Epithelial cell of proximal tubule (primary cell): ENCODE data around the gene SBK2. TPM values are rescaled to one million over a fixed set of nuclear protein-coding genes. Genes with fewer than 3 reads are reported as not detected.
A peak's percentile ranks its signal among the peaks of the same experiment; 100 is the strongest.

Experiments
- DNase-seq: peaks from one replicate; pipeline ENCODE4 v3.0.0-alpha.2; 2011; ENCODE audit warnings: low read depth
- H3K4me3 ChIP-seq: 2 replicates; pipeline ENCODE4 v1.5.1; 2011; ENCODE audit warnings: low read depth, mild to moderate bottlenecking, low read length
- total RNA-seq: library from RNA; depleted of rRNA; stranded (reverse); fragments of >200 nt; gene quantifications from 2 replicates; pipeline ENCODE4 v1.2.3, GENCODE V29; 2015
- TF ChIP-seq, protein P1 (sequence below): conservative IDR thresholded peaks from 2 replicates; pipeline ENCODE4 v1.5.1; 2012; ENCODE audit warnings: low read depth, mild to moderate bottlenecking, low read length

Gene SBK2
- total RNA-seq, 1 donor from 2014 or later = 2.9 TPM

DNA sequence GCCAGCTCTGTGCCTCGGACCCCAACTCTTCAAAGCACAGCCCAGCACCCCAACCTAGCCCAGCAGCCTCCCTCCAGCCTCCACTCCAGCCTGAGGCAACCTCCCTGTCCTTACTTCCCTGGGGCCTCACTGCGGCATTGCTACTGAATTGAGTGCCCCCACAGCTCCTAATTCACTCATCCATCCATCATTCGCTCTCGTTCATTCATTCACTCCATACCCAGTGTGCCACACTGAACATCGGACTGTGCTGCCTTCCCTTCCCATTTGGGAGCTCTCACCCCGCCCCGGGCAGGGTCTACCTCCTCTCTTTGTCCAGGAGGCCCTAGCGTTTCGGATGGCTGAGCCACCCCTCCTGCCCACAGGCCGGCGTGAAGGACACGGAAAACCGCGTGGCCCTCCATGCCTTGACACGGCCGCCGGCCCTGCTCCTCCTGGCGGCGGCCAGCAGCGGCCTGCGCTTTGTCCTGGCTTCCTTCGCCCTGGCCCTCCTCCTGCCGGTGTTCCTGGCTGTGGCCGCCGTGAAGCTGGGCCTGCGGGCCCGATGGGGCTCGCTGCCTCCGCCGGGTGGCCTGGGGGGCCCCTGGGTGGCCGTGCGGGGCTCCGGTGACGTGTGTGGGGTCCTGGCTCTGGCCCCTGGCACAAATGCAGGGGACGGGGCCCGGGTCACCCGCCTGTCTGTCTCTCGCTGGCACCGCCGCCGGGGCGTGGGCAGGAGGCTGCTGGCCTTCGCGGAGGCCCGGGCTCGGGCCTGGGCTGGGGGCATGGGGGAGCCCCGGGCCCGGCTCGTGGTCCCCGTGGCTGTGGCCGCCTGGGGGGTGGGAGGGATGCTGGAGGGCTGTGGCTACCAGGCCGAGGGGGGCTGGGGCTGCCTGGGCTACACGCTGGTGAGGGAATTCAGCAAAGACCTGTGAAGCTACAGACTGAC is 50.6 kb downstream of the SBK2 start:
- DNase-seq = no peak
- peak overlapping the region; percentile 76 for H3K4me3 ChIP-seq
- TF ChIP-seq, protein P1, sequence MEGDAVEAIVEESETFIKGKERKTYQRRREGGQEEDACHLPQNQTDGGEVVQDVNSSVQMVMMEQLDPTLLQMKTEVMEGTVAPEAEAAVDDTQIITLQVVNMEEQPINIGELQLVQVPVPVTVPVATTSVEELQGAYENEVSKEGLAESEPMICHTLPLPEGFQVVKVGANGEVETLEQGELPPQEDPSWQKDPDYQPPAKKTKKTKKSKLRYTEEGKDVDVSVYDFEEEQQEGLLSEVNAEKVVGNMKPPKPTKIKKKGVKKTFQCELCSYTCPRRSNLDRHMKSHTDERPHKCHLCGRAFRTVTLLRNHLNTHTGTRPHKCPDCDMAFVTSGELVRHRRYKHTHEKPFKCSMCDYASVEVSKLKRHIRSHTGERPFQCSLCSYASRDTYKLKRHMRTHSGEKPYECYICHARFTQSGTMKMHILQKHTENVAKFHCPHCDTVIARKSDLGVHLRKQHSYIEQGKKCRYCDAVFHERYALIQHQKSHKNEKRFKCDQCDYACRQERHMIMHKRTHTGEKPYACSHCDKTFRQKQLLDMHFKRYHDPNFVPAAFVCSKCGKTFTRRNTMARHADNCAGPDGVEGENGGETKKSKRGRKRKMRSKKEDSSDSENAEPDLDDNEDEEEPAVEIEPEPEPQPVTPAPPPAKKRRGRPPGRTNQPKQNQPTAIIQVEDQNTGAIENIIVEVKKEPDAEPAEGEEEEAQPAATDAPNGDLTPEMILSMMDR = no peak

DNA sequence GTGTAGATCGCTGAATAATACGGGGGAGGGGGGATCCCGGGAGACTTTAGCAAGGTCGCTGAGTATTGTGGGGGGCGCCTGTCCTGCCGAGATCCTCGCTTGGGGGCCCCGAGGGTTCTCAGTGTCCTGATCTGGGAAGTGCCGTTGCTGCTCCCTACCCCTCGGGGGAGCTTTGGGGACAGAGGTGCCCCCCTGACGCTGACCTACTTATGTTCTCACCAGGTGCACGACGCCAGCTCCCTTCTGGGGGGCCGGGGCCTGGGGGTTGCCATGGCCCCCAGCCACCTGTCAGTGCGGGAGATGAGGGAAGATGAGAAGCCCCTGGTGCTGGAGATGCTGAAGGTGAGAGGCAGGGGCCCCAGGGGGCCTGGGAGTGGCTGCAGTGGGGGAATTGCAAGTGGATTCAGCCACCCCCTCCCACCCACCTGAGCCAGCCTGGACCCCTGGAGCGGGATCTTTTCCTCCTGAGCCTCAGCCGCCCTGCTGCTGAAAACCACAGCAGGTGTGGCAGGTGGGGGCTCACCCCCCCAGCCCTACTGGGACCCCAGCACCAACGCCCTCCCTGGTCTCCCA is 51.4 kb downstream of the SBK2 start:
- H3K4me3 ChIP-seq = peak overlapping the region; percentile 76
- no peak for DNase-seq
- TF ChIP-seq, protein P1 = no peak

DNA sequence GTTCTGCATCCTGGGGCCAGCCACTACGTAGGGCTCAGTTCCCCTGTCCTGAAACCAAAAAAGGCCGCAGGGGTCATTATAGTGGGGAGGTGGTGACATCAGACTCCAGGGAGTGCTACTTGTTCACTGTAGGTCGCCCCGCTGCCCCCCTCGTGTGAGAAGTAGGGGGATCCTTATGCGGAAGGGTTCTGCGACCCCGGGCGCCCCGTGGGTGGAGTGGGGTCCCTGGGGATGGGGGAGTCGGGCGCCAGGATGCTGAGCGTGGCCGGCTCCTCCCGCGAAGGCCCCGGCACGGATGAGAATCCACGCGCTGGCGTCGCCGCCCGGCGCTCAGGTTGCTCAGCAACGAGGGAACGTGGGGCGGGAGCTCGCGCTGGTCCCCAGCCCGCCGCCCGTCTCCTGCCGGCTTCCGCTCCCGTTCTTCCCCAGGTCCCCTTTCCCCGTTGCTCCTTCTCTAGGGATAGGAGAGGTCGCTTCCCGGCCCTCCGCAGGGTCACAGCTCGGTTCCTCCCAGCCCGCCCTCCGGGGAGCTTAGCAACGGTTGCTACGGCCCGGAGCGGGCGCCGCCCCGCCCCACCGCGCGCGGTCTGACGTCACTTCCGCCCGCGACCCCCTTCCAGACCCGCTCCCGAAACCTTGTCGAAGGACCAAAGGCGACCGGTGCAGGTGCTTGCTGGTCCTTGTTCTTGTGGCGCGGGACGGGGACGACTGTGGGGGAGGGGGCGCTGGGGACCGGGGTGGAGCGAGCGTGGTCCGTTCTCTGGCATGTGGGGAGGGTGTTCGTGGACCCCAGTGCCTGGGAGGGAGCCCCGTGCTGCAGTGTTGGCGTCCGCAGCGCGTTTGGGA is 52.1 kb downstream of the SBK2 start, which contains the start of gene NAT14:
Gene NAT14 (plus strand): TSS at position 596 of the 846 bp plus-strand sequence. CDS start 521 bp downstream, outside the sequence.
- DNase-seq = no peak
- TF ChIP-seq, protein P1 = no peak
- H3K4me3 ChIP-seq = peak within 1 kb of the TSS; percentile 76

DNA sequence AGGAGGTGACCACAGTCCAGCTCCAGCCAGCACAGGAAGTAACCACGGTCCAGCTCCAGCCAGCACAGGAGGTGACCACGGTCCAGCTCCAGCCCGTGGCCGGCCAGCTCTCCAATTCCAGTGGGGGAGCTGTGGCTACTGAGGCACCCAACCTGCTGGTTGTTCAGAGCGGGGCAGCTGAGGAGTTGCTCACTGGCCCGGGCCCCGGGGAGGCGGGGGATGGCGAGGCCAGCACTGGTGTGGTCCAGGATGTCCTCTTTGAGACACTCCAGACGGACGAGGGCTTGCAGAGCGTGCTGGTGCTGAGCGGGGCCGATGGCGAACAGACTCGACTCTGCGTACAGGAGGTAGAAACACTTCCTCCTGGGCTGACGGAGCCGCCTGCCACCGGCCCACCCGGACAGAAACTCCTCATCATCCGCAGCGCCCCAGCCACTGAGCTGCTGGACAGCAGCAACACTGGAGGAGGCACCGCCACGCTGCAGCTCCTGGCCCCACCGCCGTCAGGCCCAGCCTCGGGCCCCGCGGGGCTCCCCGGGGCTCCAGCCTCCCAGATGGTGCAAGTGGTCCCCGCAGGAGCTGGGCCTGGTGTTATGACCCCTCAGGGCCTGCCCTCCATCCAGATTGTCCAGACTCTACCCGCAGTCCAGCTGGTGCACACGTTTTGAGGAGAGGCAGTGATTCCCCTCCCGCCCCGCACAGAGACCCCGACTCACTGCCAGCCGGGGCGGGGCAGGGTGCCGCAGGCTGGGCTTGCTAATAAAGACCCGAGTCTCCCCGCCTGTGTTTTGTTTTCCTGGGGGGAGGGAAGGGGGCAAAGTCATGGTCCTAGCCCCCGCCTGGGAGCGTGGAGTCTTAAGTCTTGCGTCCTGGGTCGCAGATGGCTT is 53.0 kb downstream of the SBK2 start:
- H3K4me3 ChIP-seq = peak overlapping the region; percentile 76
- no peak for DNase-seq
- TF ChIP-seq, protein P1 = no peak

DNA sequence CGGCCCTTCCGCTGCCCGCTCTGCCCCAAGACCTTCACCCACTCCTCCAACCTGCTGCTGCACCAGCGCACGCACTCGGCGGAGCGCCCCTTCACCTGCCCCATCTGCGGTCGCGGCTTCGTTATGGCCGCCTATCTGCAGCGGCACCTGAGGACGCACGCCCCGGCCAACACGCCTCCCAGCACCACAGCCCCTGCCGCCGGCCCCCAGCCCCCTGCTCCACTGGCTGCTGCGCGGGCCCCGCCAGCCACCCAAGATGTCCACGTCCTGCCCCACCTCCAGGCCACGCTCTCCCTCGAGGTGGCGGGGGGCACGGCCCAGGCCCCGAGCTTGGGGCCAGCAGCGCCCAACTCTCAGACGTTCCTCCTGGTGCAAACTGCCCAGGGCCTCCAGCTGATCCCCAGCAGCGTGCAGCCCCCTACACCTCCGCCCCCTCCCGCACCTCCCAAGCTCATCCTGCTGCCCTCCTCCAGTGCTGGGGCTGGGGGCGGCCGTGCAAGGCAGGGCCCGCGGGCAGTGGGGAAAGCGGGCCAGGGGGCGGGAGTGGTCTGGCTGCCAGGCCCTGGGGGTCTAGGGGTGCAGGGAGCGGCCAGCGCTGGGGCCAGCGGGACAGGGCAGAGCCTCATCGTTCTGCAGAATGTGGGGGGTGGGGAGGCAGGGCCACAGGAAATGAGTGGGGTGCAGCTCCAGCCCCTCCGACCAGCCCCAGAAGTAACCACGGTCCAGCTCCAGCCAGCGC is 53.8 kb downstream of the SBK2 start:
- TF ChIP-seq, protein P1 = no peak
- no peak overlapping the region for H3K4me3 ChIP-seq
- DNase-seq = no peak
